HUES64 (cell line): ENCODE data around the gene LSM10.

Source experiments
- H3K27ac ChIP-seq: 2 replicates; pipeline ENCODE4 v1.7.0; 2013; ENCODE audit warnings: low read depth, low read length, inconsistent platforms
- H3K27me3 ChIP-seq: 2 replicates; pipeline ENCODE4 v1.6.1; 2013; ENCODE audit warnings: mild to moderate bottlenecking, low read length; ENCODE audit not compliant: insufficient read depth
- H3K36me3 ChIP-seq: 2 replicates; pipeline ENCODE4 v1.6.1; 2013; ENCODE audit warnings: mild to moderate bottlenecking, low read length; ENCODE audit not compliant: insufficient read depth
- H3K4me1 ChIP-seq: 2 replicates; pipeline ENCODE4 v1.6.1; 2013; ENCODE audit warnings: mild to moderate bottlenecking, low read length, moderate library complexity; ENCODE audit not compliant: insufficient read depth
- H3K4me3 ChIP-seq: 2 replicates; pipeline ENCODE4 v1.5.1; 2013; ENCODE audit warnings: mild to moderate bottlenecking, low read length, moderate library complexity
- H3K9ac ChIP-seq: 2 replicates; pipeline ENCODE4 v1.6.1; 2013; ENCODE audit warnings: mild to moderate bottlenecking, low read depth, low read length
- H3K9me3 ChIP-seq: 2 replicates; pipeline ENCODE4 v1.6.1; 2013; ENCODE audit warnings: low read depth, low read length; ENCODE audit not compliant: insufficient read depth
- WGBS: fragments of 150-250, 120-280 bp; methylation state at CpG from one replicate; pipeline ENCODE4 v1.1.7; 2013; ENCODE audit warnings: missing lambda C conversion rate; 5-methylcytosine and 5-hydroxymethylcytosine counted together

Gene LSM10

DNA sequence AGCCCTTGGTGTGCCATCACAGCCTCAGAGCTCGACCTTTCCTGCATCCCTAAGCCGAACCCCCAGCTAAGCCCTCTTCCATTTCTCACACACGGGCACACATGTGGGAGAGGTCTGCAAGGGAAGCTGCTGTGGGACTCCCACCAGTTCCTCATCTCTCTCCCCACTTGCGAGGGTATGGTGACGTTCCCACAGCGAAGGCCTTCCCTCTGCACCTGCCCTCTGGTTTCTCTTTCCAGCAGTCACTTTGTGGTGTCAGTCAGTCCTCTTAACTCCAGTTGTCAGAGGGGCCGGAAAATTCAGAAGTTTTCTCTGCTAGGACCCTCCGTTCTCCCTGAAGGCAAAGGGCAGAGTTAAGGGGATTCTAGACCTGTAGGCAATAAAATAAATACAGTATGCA lies 6.4 kb downstream of the LSM10 start:
- H3K27ac ChIP-seq, result no peak overlapping the region
- H3K4me3 ChIP-seq, result no peak overlapping the region
- H3K4me1 ChIP-seq, result peaks cover 15% of the 10 kb centered on the region
- H3K36me3 ChIP-seq, result peaks cover 35% of the 10 kb centered on the region
- 94% methylated on average over 8 of the region's 8 CpGs for WGBS
- no peaks in the 10 kb centered on the region for H3K9me3 ChIP-seq
- H3K27me3 ChIP-seq, result no peaks in the 10 kb centered on the region
- H3K9ac ChIP-seq, result no peak overlapping the region

- peaks cover 35% of the 10 kb centered on the region for H3K36me3 ChIP-seq
- H3K27me3 ChIP-seq, result no peaks in the 10 kb centered on the region
- no peaks in the 10 kb centered on the region for H3K9me3 ChIP-seq
- no peak overlapping the region for H3K27ac ChIP-seq
- no peak overlapping the region for H3K9ac ChIP-seq
- no peak overlapping the region for H3K4me3 ChIP-seq
- 97% methylated on average over 2 of the region's 2 CpGs for WGBS
- H3K4me1 ChIP-seq, result peaks cover 15% of the 10 kb centered on the region
Observed at GRCh38 chr1:36390411-36390810, 7.3 kb downstream of the LSM10 start.

GRCh38 chr1:36389999-36390398 lies 7.7 kb downstream of the LSM10 start:
- Histone ChIP-seq H3K36me3 (peaks cover 35% of the 10 kb centered on the region), H3K4me3 (no peak overlapping the region), H3K9ac (no peak overlapping the region), H3K27me3 (no peaks in the 10 kb centered on the region), H3K27ac (no peak overlapping the region), H3K4me1 (peaks cover 15% of the 10 kb centered on the region), H3K9me3 (no peaks in the 10 kb centered on the region)
- 100% methylated on average over 1 of the region's 1 CpG for WGBS

DNA sequence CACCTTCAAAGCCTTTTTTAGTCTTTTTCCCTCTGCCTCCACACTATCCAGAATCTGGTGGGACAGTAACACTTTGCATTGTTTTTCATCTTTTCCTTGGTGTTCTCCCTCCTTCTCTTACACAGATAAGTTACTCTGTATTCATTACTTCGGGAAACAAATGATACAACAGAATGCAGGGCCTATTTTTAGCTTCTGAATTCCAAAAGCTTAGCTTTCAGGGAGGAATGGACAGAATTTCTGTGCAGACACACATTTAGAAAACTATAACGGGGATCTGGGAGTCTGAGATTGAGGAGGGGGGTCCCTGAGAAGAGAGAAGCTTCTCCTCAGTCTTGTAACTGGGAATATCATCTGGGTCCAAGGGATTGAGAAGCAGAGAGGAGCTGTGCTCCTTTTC lies 8.4 kb downstream of the LSM10 start:
- Histone ChIP-seq H3K9ac (no peak overlapping the region), H3K9me3 (no peaks in the 10 kb centered on the region), H3K27ac (no peak overlapping the region), H3K4me3 (no peak overlapping the region), H3K27me3 (no peaks in the 10 kb centered on the region), H3K4me1 (peaks cover 20% of the 10 kb centered on the region), H3K36me3 (peaks cover 35% of the 10 kb centered on the region)
- 96% methylated on average over 2 of the region's 2 CpGs for WGBS

DNA sequence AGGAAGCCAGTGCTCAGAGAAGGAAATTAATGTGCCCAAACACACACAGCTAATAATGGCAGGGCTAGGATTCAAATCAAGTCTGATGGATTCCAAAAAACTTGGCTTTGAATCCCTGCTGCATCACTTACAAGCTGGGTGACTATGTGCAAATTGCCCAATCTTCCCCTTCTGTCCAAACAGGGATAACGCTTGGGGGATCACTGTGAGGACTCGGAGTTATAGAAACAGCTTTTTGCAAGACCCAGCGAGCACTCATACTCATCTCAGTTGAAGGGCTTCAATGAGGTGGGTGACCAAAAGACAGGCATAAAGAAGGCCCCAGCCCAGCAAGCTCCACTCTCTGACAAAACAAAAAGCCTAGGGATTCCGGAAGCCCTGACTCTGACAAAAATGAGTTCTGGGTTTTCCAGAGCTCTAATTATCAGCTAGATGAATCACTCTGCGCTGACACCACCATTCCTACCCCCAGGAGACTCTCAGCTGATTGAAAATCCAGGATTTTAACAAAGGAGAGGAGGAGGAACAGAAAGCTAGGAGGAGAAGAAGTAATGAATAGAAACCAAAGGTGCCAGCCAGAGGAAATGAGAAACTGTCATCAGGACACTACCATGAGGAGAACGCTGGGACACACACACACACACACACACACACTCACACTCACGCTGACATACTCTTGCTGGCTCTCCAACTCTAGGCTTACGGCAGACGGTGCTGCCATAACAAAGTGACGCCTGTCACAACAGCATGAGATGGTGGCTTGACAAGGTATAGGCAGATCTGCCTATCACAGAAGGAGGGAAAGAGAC lies 10.4 kb downstream of the LSM10 start:
- Histone ChIP-seq H3K9ac (peak overlapping the region; percentile 96), H3K27ac (peak overlapping the region; percentile 99), H3K4me3 (peak overlapping the region; percentile 76; the same call in 1 of the 2 replicates), H3K9me3 (no peaks in the 10 kb centered on the region), H3K4me1 (peaks cover 21% of the 10 kb centered on the region), H3K27me3 (no peaks in the 10 kb centered on the region), H3K36me3 (peaks cover 19% of the 10 kb centered on the region)
- WGBS, result 61% methylated on average over 9 of the region's 10 CpGs

DNA sequence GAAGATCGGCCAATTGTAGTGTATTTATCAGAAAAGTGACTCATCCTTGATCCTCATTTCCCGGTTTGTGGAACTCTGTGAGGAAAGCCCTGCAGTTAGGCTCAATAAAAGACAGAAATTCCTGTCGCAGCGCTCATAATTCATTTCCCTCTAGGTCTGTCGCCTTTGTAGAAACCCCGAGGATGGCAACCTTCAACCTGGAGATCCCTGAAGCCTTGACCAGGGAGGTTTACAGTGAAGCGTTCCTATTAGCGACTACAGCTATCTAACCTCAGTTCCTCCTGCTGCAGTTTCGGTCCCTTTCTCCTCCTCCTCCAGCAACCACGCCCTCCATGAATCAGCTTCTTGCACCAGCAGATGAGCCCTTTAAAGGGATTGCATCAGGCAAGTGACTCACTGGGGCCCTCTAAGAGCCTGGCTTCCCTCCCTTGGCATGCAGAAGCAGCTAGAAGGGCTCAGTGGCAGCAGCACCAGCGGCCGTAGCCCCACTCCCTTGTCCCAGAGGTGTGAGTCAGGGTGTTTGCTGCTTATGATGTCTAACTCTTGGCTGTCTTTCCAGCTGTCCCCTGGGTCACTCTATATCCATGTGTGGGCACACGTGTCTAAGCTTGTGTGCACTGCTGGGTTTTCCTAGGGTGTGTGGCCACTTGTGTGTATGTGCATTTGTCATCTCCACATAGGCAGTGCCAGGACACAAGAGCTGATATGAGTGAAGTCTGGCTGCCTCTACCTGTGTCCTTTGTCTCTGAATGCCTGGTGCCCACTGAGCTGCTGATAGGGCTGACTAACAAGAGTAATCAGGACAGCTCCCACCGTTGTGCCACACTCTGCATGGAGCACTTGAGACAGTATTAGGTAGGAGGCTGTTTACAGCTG lies 11.2 kb downstream of the LSM10 start:
- WGBS, result 5% methylated on average over 14 of the region's 14 CpGs
- H3K9ac ChIP-seq, result peak overlapping the region; percentile 96
- H3K4me3 ChIP-seq, result peak overlapping the region; percentile 76
- H3K36me3 ChIP-seq, result peaks cover 11% of the 10 kb centered on the region
- H3K4me1 ChIP-seq, result peaks cover 21% of the 10 kb centered on the region
- peak overlapping the region; percentile 99 for H3K27ac ChIP-seq
- no peaks in the 10 kb centered on the region for H3K27me3 ChIP-seq
- H3K9me3 ChIP-seq, result no peaks in the 10 kb centered on the region

DNA sequence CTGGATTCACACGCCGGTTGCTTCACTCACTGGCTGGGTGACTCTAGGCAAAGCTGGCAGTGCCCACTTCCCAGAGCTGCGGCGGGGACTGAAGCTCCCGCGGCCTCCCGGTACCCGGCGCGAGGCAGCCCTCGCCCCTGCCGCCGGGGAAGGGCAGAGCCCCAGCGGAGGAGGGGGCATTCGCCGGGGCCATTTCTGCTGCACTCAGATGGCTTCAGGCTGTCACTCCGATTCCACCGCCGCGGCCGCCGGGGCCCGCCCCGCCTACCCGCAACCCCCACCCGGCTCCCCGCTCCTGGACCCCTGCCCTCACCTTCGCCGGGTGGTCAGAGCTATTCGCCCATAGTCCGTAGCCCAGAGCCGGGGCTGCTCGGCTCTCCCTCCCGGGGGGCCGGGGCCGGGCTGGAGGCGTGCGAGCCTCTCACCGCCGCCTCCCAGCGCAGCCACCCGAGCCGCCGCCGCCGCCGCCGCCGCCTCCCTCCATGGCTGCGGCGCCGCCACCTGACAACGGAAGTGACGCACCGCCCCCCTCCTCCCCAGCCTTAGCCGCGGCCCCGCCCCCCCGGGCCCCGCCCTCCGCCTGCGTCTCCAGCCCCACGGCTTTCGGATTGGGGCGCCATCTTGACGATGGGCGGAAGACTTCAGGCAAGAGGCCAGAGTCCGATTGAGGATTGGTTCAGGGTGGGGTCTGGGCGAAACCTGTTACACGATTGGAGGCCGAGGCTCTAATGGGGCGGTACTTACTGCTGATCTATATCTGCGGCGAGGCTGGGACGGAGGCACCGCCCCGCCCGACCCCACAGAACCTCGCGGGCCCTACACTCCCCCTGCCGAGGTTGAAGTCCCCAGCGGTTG lies 12.1 kb downstream of the LSM10 start, which contains the start of gene STK40:
Gene STK40, minus strand, starts transcription at position 515 of the 855 bp plus-strand sequence. CDS start 24,592 bp downstream, outside the sequence.
- H3K27ac ChIP-seq, result peak within 1 kb of the TSS; percentile 99
- under 1% methylated on average over 82 of the region's 82 CpGs for WGBS
- H3K4me3 ChIP-seq, result peak within 1 kb of the TSS; percentile 93
- H3K27me3 ChIP-seq, result no peaks in the 10 kb centered on the region
- H3K36me3 ChIP-seq, result peaks cover 9% of the 10 kb centered on the region; the same call in 1 of the 2 replicates
- peak within 1 kb of the TSS; percentile 96 for H3K9ac ChIP-seq
- H3K4me1 ChIP-seq, result peaks cover 21% of the 10 kb centered on the region
- H3K9me3 ChIP-seq, result no peaks in the 10 kb centered on the region

DNA sequence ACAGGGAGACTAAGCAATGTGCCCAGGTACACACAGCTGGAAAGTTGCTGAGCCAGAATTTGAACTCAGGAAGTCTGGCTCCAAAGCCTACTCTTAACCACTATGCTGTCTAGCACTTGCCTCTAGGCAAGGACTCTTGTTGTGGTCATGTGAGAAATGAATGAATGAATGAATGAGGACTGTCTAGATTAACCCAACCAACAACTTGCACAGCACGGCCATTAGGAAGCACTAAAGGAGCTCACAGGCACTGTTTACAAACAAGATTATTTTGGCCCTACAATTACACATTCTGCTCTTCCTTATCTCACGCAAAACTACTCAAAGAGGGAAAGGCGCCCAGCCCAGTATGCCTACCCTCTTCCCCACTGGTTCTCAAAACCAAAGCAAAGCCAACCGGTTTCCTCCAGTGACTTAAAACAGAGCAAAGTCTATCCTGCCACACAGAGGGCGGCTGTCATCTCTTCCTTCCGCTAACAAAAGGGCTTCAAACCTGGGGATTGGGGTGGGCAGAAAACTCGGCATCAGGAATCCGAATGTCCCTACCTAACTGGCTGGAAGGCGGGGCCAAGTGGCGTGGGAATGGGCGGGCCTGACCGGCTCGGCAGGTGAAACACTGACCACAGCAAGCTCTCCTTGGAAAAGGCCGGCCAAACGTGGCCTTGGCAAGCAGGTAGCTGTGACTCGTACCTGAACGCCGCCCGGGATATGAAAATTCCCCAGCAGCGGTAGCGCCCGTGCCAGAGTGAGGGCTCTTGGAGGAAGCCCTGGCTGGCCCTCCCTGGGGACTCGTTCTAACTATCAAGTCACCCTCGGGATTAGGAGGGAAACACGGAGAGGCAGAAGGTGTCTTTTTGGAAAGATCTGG lies 12.9 kb downstream of the LSM10 start:
- H3K4me3 ChIP-seq, result peak overlapping the region; percentile 93
- H3K27ac ChIP-seq, result peak overlapping the region; percentile 64; the same call in 1 of the 2 replicates
- H3K4me1 ChIP-seq, result peaks cover 21% of the 10 kb centered on the region
- H3K9ac ChIP-seq, result peak overlapping the region; percentile 70
- WGBS, result 4% methylated on average over 25 of the region's 25 CpGs
- 0 out of 2 replicates have a peak, but pooled peaks cover 4% of the 10 kb centered on the region for H3K36me3 ChIP-seq
- H3K27me3 ChIP-seq, result no peaks in the 10 kb centered on the region
- no peaks in the 10 kb centered on the region for H3K9me3 ChIP-seq

DNA sequence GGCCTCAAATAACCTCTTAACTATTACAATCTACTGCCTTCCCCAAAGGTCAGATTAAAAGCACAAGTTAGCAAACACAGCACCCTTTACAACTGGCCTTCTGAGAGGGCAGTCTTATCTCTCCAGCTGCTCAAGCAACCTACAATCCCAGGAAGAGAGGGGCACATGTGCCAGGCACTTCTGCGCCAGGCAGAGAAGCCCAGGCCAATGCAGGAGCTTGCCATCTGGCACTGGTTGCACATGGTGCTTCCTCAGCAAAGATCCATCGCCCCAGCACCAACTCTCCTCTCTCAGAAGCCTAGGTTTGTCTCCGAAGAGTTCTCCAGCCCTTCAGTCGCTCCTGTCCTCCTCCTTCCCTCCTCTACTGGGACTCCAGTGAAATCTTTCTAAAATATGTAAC lies 14.5 kb downstream of the LSM10 start:
- no peak overlapping the region for H3K4me3 ChIP-seq
- H3K27ac ChIP-seq, result no peak overlapping the region
- 90% methylated on average over 4 of the region's 4 CpGs for WGBS
- H3K9me3 ChIP-seq, result no peaks in the 10 kb centered on the region
- 0 out of 2 replicates have a peak, but pooled peaks cover 4% of the 10 kb centered on the region for H3K36me3 ChIP-seq
- peaks cover 21% of the 10 kb centered on the region for H3K4me1 ChIP-seq
- no peak overlapping the region for H3K9ac ChIP-seq
- no peaks in the 10 kb centered on the region for H3K27me3 ChIP-seq

GRCh38 chr1:36382669-36383068 lies 15.0 kb downstream of the LSM10 start:
- Histone ChIP-seq H3K9me3 (no peaks in the 10 kb centered on the region), H3K4me1 (peaks cover 18% of the 10 kb centered on the region), H3K4me3 (no peak overlapping the region), H3K27ac (no peak overlapping the region), H3K27me3 (no peaks in the 10 kb centered on the region), H3K36me3 (0 out of 2 replicates have a peak, but pooled peaks cover 7% of the 10 kb centered on the region), H3K9ac (no peak overlapping the region)
- 98% methylated on average over 4 of the region's 4 CpGs for WGBS
